Measurements from ENCODE around the gene MPDZ.

DNA sequence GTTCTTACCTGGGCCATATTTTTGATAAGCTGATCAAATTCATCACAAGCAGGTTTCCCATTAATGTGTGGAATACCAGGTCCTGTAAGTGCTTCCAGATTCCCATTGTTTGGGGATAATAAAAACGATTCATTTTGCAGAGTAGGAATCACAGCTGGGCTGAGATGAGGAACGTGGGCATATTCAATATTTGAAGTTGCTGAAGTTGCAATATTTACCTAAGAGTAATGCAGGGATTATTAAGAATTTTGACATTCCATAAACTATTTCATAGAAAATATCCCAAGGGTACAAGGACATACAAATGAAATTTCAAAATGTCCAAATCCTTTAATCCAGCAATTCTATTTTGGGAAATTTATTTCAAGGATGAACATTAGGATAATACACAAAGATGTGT lies 55.1 kb downstream of the MPDZ start:
- TF ChIP-seq, protein P1, sequence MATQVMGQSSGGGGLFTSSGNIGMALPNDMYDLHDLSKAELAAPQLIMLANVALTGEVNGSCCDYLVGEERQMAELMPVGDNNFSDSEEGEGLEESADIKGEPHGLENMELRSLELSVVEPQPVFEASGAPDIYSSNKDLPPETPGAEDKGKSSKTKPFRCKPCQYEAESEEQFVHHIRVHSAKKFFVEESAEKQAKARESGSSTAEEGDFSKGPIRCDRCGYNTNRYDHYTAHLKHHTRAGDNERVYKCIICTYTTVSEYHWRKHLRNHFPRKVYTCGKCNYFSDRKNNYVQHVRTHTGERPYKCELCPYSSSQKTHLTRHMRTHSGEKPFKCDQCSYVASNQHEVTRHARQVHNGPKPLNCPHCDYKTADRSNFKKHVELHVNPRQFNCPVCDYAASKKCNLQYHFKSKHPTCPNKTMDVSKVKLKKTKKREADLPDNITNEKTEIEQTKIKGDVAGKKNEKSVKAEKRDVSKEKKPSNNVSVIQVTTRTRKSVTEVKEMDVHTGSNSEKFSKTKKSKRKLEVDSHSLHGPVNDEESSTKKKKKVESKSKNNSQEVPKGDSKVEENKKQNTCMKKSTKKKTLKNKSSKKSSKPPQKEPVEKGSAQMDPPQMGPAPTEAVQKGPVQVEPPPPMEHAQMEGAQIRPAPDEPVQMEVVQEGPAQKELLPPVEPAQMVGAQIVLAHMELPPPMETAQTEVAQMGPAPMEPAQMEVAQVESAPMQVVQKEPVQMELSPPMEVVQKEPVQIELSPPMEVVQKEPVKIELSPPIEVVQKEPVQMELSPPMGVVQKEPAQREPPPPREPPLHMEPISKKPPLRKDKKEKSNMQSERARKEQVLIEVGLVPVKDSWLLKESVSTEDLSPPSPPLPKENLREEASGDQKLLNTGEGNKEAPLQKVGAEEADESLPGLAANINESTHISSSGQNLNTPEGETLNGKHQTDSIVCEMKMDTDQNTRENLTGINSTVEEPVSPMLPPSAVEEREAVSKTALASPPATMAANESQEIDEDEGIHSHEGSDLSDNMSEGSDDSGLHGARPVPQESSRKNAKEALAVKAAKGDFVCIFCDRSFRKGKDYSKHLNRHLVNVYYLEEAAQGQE (IDR thresholded peaks at IDR 0.05; ENCODE audit: unreplicated experiment) = no peak
- TF ChIP-seq JUNB (IDR thresholded peaks at IDR 0.05; ENCODE audit: unreplicated experiment) (no peak), EZH2 (IDR thresholded peaks at IDR 0.05; ENCODE audit: low read depth, unreplicated experiment) (no peak), POLR2AphosphoS5 (IDR thresholded peaks at IDR 0.05; ENCODE audit: low read depth) (no peak), ZNF462 (CRISPR knock-in tag; IDR thresholded peaks at IDR 0.05) (no peak), CTCF (conservative IDR thresholded peaks at IDR 0.05; ENCODE audit: low read depth in 2 of 2) (no peak), ZNF114 (CRISPR knock-in tag; IDR thresholded peaks at IDR 0.05) (no peak), EZH2phosphoT487 (IDR thresholded peaks at IDR 0.05; ENCODE audit: unreplicated experiment) (no peak), CREB1 (CRISPR knock-in tag; IDR thresholded peaks at IDR 0.05; ENCODE audit: low read depth) (no peak), ZNF331 (CRISPR knock-in tag; IDR thresholded peaks at IDR 0.05; ENCODE audit: low read depth) (no peak), STAT1 (IDR thresholded peaks at IDR 0.05; ENCODE audit: unreplicated experiment) (no peak), NANOG (IDR thresholded peaks at IDR 0.05; ENCODE audit: borderline replicate concordance) (no peak)
- TF ChIP-seq, protein P2, sequence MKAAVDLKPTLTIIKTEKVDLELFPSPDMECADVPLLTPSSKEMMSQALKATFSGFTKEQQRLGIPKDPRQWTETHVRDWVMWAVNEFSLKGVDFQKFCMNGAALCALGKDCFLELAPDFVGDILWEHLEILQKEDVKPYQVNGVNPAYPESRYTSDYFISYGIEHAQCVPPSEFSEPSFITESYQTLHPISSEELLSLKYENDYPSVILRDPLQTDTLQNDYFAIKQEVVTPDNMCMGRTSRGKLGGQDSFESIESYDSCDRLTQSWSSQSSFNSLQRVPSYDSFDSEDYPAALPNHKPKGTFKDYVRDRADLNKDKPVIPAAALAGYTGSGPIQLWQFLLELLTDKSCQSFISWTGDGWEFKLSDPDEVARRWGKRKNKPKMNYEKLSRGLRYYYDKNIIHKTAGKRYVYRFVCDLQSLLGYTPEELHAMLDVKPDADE (IDR thresholded peaks at IDR 0.05) = no peak

All from GM23338 (cell line).